GM21825 (cell line): ENCODE results near the gene CLASP1.
"Not testable (repeated sequence)": the region's sequence is repeated elsewhere in the genome, so short reads cannot be mapped to it uniquely, and the experiment has no call there.

Experiments
- ATAC-seq: cut with Tn5 transposase; IDR thresholded peaks from one replicate; pipeline ENCODE4 v1.9.1; 2021; ENCODE audit warnings: mild to moderate bottlenecking, moderate library complexity; ENCODE audit not compliant: unreplicated experiment

CLASP1 gene

GRCh38 chr2:121584741-121585140 is 64.5 kb downstream of the CLASP1 start:
- no peak for ATAC-seq

- no peak for ATAC-seq
These were observed 65.7 kb downstream of the CLASP1 start for GRCh38 chr2:121583555-121583954.

DNA sequence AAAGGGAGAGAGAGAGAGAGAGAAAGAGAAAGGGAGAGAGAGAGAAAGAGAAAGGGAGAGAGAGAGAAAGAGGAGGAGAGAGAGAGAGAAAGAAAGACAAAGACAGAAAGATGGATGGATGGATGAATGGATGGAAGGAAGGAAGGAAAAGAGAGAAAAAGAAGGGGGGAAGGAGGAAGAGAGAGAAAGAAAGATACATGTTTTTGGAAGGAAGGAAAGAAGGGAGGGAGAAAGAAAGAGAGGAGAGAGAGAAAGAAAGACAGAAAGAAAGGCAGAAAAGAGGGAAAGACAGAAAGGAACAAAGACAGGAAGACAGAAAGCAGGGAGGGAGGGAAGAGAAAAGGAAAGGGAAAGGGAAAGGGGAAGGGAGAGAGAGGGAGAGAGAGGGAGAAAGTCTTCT is 67.0 kb downstream of the CLASP1 start:
- ATAC-seq, result no peak

GRCh38 chr2:121579309-121579708 is 70.0 kb downstream of the CLASP1 start:
- ATAC-seq, result no peak

GRCh38 chr2:121577381-121577780 is 71.9 kb downstream of the CLASP1 start:
- no peak for ATAC-seq

GRCh38 chr2:121576263-121576662 is 73.0 kb downstream of the CLASP1 start:
- ATAC-seq, result no peak

DNA sequence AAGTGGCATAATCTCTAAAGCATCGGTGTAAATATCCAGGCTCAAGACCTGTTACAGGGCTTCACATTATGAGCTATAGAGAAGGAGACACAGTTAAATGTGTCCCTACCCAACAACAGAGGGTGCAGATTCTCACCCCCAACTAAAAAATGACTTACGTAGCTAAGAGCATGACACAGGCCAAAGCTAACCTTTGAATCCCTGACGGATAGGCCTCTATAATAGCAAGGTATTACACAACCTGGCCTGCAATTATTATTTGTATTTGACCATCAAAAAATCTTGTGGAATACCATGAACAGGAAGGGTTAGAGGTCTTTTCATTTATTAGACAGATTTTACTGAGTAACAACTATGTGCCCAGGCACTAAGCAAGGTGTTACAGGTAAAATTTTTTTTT is 73.5 kb downstream of the CLASP1 start:
- no peak for ATAC-seq

- ATAC-seq, result no peak
These were observed 78.6 kb downstream of the CLASP1 start for GRCh38 chr2:121570667-121571055.

DNA sequence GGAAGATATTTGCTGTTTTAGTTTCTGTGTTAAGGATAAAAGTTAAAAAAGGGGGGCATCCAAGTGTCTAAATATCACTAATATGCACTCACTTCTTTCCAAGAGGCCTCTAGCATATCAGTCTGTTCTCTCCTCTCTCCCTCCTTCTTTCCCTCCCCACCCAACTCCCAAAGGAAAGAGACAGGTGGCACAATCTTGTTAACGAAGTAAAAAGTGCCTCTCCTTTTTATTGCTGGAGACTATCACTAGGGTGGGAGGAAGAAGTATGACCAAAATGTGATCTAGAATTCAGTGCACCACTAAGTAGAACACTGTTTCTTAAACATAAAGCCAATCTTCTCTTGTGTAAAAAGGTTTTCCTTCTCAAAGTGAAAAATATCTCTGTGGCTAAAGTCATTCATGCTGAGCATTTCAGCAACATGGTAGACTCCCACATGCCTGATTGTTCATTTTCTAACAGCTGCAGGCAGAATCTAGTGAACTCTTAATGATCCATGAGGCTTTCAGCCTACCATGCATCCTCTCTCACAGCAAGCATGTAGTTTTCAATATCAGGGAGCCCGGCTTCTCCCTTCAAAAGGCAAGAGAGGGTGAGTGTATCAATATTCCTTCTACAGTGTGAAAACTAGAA is 79.1 kb downstream of the CLASP1 start:
- no peak for ATAC-seq

GRCh38 chr2:121567957-121568409 is 81.3 kb downstream of the CLASP1 start:
- no peak for ATAC-seq

- ATAC-seq, result no peak
These were observed 81.8 kb downstream of the CLASP1 start for GRCh38 chr2:121567452-121567851.

- no peak for ATAC-seq
These were observed 83.6 kb downstream of the CLASP1 start for GRCh38 chr2:121565389-121566250.

- ATAC-seq, result no peak
These were observed 84.4 kb downstream of the CLASP1 start for GRCh38 chr2:121564905-121565304.

DNA sequence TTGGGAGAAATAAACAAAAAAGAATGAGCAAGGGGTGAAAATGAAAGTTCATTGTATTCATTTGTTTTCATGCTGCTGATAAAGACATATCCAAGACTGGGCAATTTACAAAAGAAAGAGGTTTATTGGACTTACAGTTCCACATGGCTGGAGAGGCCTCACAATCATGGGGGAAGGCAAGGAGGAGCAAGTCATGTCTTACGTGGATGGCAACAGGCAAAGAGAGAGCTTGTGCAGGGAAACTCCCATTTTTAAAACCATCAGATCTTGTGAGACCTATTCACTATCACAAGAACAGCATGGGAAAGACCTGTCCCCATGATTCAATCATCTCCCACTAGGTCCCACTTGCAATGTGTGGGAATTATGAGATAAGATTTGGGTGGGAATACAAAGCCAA is 85.5 kb downstream of the CLASP1 start:
- not testable (repeated sequence) for ATAC-seq

- peak; percentile 71 for ATAC-seq
These were observed 86.7 kb downstream of the CLASP1 start for GRCh38 chr2:121562269-121563176.

DNA sequence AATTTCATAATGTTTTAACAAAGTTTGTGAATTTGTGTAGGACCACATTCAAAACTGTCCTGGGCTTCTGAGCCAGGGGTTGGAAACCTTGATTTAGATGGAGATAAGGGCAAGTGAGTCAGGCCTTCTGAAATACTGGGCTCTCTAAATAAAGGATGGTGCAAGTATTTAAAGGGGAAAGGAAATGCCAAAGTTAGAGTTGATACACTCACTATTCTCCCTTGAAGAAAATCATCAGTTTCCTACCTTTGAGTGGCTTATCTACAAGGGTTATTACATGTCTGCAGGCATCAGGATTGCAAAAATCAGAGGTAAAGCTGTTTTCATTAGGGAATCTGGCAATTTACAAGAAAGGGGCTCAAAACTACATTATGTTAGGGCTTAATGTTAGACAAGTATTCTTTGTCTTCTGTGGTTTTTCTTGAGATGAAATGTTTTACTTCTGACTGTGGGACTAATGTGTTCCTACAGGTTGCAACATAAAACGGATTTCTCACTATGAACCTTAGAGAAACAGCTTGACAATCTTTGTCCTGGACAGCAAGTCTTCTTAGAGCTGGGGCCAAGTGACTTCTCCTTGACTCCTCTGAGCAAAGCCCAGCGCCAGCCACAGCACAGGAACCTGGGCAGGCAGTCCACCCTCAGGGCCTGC is 87.5 kb downstream of the CLASP1 start:
- no peak for ATAC-seq

DNA sequence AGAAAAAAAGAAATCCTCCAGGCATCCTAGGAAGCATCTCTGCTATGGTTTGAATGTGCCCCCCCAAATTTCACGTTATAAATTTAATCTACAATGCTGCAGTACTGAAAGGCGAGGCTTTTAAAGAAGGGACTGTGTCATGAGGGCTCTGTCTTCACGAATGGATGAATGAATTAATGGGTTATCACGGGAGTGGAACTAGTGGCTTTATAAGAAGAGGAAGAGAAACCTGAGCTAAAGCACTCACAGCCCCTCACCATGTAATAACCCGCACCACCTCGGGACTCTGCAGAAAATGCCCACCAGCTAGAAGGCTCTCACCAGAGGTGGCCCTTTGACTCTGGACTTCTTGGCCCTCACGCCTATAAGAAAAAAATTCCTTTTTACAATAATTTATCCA is 90.9 kb downstream of the CLASP1 start:
- peak; percentile 46 for ATAC-seq

DNA sequence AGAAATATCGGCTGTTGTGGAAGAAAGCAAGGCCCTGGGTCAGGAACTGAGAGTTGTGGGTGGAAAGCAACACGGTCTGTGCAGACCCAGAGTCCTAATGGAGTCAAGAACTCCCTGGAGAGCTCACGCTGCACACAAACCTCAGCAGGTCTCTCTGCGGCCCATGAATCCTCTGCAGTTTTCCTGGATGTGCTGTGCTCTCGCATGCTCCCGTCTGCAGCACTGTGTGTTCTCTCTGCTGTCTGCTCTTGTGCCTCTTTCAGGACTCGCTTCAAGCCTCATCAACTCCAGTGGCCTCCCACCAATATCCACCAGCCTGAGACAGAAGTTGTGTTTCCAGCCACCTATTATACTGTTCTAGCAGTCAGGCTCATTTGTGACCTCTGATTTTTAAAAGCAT is 94.3 kb downstream of the CLASP1 start:
- ATAC-seq, result no peak

DNA sequence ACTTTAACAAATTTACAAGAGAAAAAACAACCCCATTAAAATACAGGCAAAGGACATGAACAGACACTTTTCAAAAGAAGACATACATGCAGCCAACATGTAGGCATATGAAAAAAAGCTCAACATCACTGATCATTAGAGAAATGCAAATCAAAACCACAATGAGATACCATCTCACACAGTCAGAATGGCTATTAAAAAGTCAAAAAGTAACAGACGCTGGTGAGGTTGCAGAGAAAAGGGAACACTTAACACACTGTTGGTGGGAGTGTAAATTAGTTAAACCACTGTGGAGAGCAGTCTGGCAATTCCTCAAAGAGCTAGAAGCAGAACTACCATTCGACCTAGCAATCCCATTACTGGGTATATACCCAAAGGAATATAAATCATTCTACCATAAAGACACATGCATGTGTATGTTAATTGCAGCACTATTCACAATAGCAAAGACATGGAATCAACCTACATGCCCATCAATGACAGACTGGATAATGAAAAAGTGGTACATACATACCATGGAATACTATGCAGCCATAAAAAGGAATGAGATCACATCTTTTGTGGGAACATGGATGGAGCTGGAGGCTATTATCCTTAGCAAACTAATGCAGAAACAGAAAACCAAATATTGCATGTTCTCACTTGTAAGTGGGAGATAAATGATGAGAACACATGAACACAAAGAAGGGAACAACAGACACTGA is 96.6 kb downstream of the CLASP1 start:
- ATAC-seq, result not testable (repeated sequence)

DNA sequence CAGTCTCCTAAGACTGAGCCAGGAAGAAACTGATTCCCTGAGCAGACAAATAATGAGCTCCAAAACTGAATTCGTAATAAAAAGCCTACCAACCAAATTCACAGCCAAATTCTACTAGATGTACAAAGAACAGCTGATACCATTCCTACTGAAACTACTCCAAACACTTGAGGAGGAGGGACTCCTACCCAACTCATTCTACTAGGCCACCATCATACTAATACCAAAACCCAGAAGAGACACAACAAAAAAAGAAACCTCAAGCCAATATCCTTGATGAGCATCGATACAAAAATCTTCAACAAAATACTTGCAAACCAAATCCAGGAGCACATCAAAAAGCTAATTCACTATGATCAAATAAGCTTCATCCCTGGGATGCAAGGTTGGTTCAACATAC is 98.6 kb downstream of the CLASP1 start:
- no peak for ATAC-seq
